DOHH2 (cell line): Measurements from ENCODE around the gene OXCT2.

Experiments used
- H3F3A ChIP-seq: fragments of 200-600 bp; sonication (generic), shearing (Covaris generic); 2 replicates; pipeline ENCODE4 v1.6.0; 2016; ENCODE audit warnings: antibody characterized with exemption, mild to moderate bottlenecking; ENCODE audit not compliant: control insufficient read depth, insufficient read depth
- H3K27ac ChIP-seq: fragments of 200-600 bp; sonication (generic); 2 replicates; pipeline ENCODE4 v1.5.1; 2014; ENCODE audit warnings: low read depth, mild to moderate bottlenecking, low read length, moderate library complexity
- H3K27me3 ChIP-seq: fragments of 200-600 bp; sonication (generic); 2 replicates; pipeline ENCODE4 v1.6.1; 2014; ENCODE audit warnings: mild to moderate bottlenecking, low read length, mixed read lengths; ENCODE audit not compliant: control insufficient read depth
- H3K36me3 ChIP-seq: fragments of 200-600 bp; sonication (generic); 2 replicates; pipeline ENCODE4 v1.6.1; 2014; ENCODE audit warnings: mild to moderate bottlenecking, low read length, moderate library complexity, mixed read lengths; ENCODE audit not compliant: control insufficient read depth
- H3K4me1 ChIP-seq: fragments of 200-600 bp; sonication (generic); 2 replicates; pipeline ENCODE4 v1.6.1; 2014; ENCODE audit warnings: mild to moderate bottlenecking, low read length, mixed read lengths; ENCODE audit not compliant: control insufficient read depth
- H3K4me2 ChIP-seq: fragments of 200-600 bp; sonication (generic); 2 replicates; pipeline ENCODE4 v1.6.0; 2014; ENCODE audit warnings: mild to moderate bottlenecking, low read length, moderate library complexity
- H3K4me3 ChIP-seq: fragments of 200-600 bp; sonication (generic); 2 replicates; pipeline ENCODE4 v1.5.1; 2014; ENCODE audit warnings: mild to moderate bottlenecking, low read length, mixed read lengths
- H3K79me2 ChIP-seq: fragments of 200-600 bp; sonication (generic); 2 replicates; pipeline ENCODE4 v1.6.1; 2014; ENCODE audit warnings: mild to moderate bottlenecking, low read length, mixed read lengths; ENCODE audit not compliant: control insufficient read depth
- H3K9me2 ChIP-seq: fragments of 200-600 bp; sonication (generic); replicated peaks from 2 replicates; pipeline ENCODE4 v1.6.1; 2014; ENCODE audit warnings: mild to moderate bottlenecking, low read length, mixed read lengths; ENCODE audit not compliant: control insufficient read depth
- H3K9me3 ChIP-seq: fragments of 200-600 bp; sonication (generic); 2 replicates; pipeline ENCODE4 v1.6.1; 2014; ENCODE audit warnings: antibody characterized with exemption, low read length, mixed read lengths; ENCODE audit not compliant: control insufficient read depth, insufficient read depth
- H4K20me1 ChIP-seq: fragments of 200-600 bp; sonication (generic); 2 replicates; pipeline ENCODE4 v1.6.0; 2014; ENCODE audit warnings: low read depth, mild to moderate bottlenecking, antibody characterized with exemption, low read length, moderate library complexity; ENCODE audit not compliant: control insufficient read depth, insufficient read depth
- EZH2phosphoT487 ChIP-seq: fragments of 200-600 bp; sonication (generic); IDR thresholded peaks from 2 replicates; pipeline ENCODE4 v1.6.1; 2017; ENCODE audit warnings: borderline replicate concordance, mild to moderate bottlenecking, antibody characterized with exemption, low read length, moderate library complexity, mixed read lengths
- TF ChIP-seq, protein P1 (sequence below): fragments of 200-600 bp; sonication (generic); IDR thresholded peaks from one replicate; pipeline ENCODE4 v1.5.1; 2014; ENCODE audit warnings: antibody characterized with exemption, mild to moderate bottlenecking, low read depth, low read length; ENCODE audit not compliant: poor library complexity, severe bottlenecking

The OXCT2 gene

DNA sequence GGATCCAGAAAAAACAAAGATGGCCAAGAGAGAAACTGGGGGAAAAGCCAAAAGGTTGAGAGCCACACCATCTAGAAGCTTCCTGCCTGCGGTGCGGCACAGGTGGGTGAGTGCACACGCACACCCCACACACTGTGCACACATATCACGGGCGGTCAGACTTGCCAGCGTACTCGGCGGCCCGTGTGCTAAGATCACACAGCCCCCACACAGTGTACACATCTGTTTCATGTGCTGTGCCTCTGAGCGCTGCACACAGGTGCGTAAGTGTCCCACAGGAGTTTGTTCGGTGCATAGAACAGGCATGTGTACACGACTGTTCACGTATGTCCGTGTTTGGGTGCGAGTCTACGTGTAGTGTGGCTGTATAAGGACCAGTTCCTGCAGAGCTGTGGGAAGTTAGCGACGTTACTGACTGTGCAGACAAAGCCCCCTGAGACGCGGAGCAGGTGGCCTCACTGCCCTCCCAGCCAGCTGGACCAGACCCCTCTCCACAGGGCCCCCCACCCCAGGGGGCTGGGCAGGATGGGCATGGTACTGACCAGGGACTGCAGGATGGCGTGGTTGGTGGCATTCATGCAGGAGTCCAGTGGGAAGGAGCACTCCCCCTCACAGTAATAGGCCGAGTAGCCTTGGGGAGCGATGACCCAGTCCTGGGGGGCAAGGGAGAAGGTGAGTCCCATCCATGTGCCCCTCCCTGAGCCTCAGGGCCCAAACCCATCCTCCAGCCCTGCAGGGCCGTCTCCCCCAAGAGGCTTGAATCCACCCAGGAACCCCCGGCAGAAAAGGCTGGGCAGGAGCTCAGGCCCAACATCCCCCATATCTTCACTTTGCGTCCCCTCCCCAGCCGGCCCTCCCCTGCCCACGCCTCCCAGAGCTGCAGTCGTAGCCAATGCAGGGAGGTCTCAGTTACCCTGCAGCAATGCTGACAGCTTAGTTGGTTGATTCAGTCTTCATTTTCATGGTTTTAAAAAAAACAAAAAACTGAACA lies 8.3 kb downstream of the OXCT2 start:
- Histone ChIP-seq H3K27me3 (no peaks in the 10 kb centered on the region), H3F3A (no peaks in the 10 kb centered on the region), H4K20me1 (no peaks in the 10 kb centered on the region), H3K27ac (no peak overlapping the region), H3K4me3 (no peak overlapping the region), H3K36me3 (peaks cover 2% of the 10 kb centered on the region; the same call in 1 of the 2 replicates), H3K79me2 (no peaks in the 10 kb centered on the region), H3K9me3 (no peaks in the 10 kb centered on the region), H3K4me1 (no peaks in the 10 kb centered on the region), H3K4me2 (no peak overlapping the region), H3K9me2 (no peaks in the 10 kb centered on the region)
- no peak for TF ChIP-seq EZH2phosphoT487

DNA sequence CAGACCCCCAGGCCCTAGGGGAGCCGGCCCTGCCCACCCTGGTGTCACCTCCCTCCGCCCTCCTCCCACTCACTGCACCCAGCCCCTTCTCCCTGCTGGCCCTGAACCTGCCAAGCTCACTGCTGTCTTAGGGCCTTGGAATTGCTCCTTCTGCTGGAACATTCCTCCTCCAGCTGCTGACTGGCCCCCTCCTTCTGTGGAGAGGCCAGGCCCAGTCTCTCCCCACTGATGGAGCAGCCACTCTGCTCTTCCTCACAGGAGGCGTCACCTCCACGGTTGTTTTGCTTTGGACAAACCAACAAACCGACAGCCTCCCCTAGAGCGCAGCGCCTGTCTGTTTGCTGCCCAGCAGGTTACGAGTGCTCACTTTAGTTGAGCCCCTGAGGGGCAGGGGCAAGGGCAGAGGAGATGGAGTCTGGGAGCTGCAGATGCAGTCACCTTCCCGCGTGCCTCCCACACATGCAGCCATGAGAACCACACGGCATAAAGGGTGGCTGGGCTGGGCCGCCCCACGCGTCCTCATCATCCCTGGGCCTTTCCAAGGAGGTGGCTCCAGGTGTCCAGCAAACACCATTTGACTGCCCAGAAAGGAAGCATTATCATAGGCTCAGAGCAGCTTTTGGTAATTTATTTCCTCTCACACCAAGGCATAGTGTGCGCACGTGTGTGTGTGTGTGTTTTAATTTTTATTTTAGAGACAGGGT lies 9.4 kb downstream of the OXCT2 start:
- H3K9me3 ChIP-seq: no peaks in the 10 kb centered on the region
- no peak for TF ChIP-seq EZH2phosphoT487
- TF ChIP-seq, protein P1, sequence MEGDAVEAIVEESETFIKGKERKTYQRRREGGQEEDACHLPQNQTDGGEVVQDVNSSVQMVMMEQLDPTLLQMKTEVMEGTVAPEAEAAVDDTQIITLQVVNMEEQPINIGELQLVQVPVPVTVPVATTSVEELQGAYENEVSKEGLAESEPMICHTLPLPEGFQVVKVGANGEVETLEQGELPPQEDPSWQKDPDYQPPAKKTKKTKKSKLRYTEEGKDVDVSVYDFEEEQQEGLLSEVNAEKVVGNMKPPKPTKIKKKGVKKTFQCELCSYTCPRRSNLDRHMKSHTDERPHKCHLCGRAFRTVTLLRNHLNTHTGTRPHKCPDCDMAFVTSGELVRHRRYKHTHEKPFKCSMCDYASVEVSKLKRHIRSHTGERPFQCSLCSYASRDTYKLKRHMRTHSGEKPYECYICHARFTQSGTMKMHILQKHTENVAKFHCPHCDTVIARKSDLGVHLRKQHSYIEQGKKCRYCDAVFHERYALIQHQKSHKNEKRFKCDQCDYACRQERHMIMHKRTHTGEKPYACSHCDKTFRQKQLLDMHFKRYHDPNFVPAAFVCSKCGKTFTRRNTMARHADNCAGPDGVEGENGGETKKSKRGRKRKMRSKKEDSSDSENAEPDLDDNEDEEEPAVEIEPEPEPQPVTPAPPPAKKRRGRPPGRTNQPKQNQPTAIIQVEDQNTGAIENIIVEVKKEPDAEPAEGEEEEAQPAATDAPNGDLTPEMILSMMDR: no peak
- peaks cover 8% of the 10 kb centered on the region for H3K36me3 ChIP-seq
- no peak overlapping the region for H3K27ac ChIP-seq
- H4K20me1 ChIP-seq: no peaks in the 10 kb centered on the region
- no peaks in the 10 kb centered on the region for H3F3A ChIP-seq
- H3K9me2 ChIP-seq: no peaks in the 10 kb centered on the region
- no peaks in the 10 kb centered on the region for H3K79me2 ChIP-seq
- no peaks in the 10 kb centered on the region for H3K4me1 ChIP-seq
- no peaks in the 10 kb centered on the region for H3K27me3 ChIP-seq
- H3K4me2 ChIP-seq: no peak overlapping the region
- no peak overlapping the region for H3K4me3 ChIP-seq

DNA sequence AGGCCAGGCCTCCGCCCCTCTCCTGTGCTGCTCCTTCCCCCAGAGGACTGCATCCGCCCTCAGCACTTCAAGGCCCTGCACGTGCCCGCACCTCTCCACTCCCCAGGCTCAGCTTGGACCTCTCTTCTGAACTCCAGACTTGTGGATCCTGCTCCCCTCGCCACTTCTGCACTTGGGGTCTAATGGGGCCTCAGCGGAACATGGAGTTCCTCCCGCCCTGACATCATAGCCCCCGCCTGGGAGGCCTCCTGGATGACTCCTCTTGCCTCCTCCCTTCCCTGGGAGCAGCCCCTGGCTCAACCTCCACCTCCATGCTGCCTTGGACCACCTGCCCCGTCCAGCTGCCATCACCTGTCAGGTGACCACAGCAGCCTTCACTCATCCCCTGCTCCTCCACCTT lies 10.1 kb downstream of the OXCT2 start:
- Histone ChIP-seq H4K20me1 (no peaks in the 10 kb centered on the region), H3K36me3 (peaks cover 8% of the 10 kb centered on the region), H3K4me3 (no peak overlapping the region), H3K27me3 (no peaks in the 10 kb centered on the region), H3K9me2 (no peaks in the 10 kb centered on the region), H3K27ac (no peak overlapping the region), H3K9me3 (no peaks in the 10 kb centered on the region), H3K79me2 (no peaks in the 10 kb centered on the region), H3K4me1 (no peaks in the 10 kb centered on the region), H3F3A (no peaks in the 10 kb centered on the region), H3K4me2 (no peak overlapping the region)
- TF ChIP-seq, protein P1: no peak
- no peak for TF ChIP-seq EZH2phosphoT487
